GM12878 (cell line): ENCODE data around the gene BCL2. TPM values are rescaled to one million over a fixed set of nuclear protein-coding genes. Genes with fewer than 3 reads are reported as not detected.

Source experiments
- ATAC-seq: fragments of 200-7000 bp; cut with Tn5 transposase; 3 replicates; pipeline ENCODE4 v1.9.1; 2020; ENCODE audit warnings: mild to moderate bottlenecking, moderate library complexity
- BruUV-seq: library from RNA; stranded (reverse); fragments of 400-500 nt; replicated peaks from 2 replicates; lab custom pipeline; 2021; lab: Mats Ljungman, UMichigan
- CTCF ChIA-PET: fragments of 300-600 bp; sonication (Branson Sonifier 250); formaldehyde crosslinking; extraction: SDS; loops from one replicate; lab custom pipeline; 2021; ENCODE audit warnings: inconsistent platforms; lab: Yijun Ruan, JAX
- POLR2A ChIA-PET: fragments of 350-600 bp; formaldehyde crosslinking; extraction: SDS; loops from one replicate; lab custom pipeline; 2021; ENCODE audit warnings: inconsistent platforms; lab: Charles Lee
- RAD21 ChIA-PET: fragments of 300-600 bp; sonication (Branson Sonifier 250); formaldehyde crosslinking; loops from one replicate; lab custom pipeline; 2023; ENCODE audit warnings: antibody characterized with exemption; ENCODE audit not compliant: unreplicated experiment; lab: Charles Lee
- SMC1A ChIA-PET: fragments of 300-600 bp; sonication (Branson Sonifier 250); formaldehyde crosslinking; loops from one replicate; lab custom pipeline; 2023; ENCODE audit not compliant: unreplicated experiment, uncharacterized antibody; lab: Charles Lee
- DNase-seq: peaks from one replicate; pipeline ENCODE4 v3.0.0-alpha.2; 2011; ENCODE audit warnings: low read depth, low spot score
- FAIRE-seq: peaks from 3 replicates; lab custom pipeline; 2011; peaks lifted over from hg19 to GRCh38; lab: Jason Lieb, UNC
- H2AFZ ChIP-seq: 2 replicates; pipeline ENCODE4 v1.6.0; 2011; ENCODE audit warnings: low read depth, low read length, control low read depth; ENCODE audit not compliant: control insufficient read depth
- H3K27ac ChIP-seq: 2 replicates; pipeline ENCODE4 v1.5.1; 2011; ENCODE audit warnings: control low read depth; ENCODE audit not compliant: control insufficient read depth, insufficient read depth
- H3K27me3 ChIP-seq, 2 experiments: replicated peaks in 1 of 2; 2 replicates each; pipeline versions ENCODE4 v1.6.0 to v1.6.1; 2011; ENCODE audit warnings: low read length in 1 of 2; ENCODE audit not compliant: control insufficient read depth in 2 of 2, insufficient read depth in 2 of 2
- H3K36me3 ChIP-seq, 2 experiments: 2 replicates each; pipeline ENCODE4 v1.5.1; 2011; ENCODE audit warnings: low read length in 1 of 2; ENCODE audit not compliant: control insufficient read depth in 2 of 2, insufficient read depth in 2 of 2
- H3K4me1 ChIP-seq: 2 replicates; pipeline ENCODE4 v1.6.1; 2011; ENCODE audit warnings: mild to moderate bottlenecking, low read length, moderate library complexity, mixed read lengths; ENCODE audit not compliant: control insufficient read depth, insufficient read depth
- H3K4me2 ChIP-seq: 2 replicates; pipeline ENCODE4 v1.6.0; 2011; ENCODE audit warnings: control low read depth; ENCODE audit not compliant: control insufficient read depth, insufficient read depth
- H3K4me3 ChIP-seq: fragments of 200-600 bp; sonication (generic); 2 replicates; pipeline ENCODE4 v1.5.1; 2016
- H3K79me2 ChIP-seq: 2 replicates; pipeline ENCODE4 v1.6.0; 2011; ENCODE audit warnings: low read length; ENCODE audit not compliant: control insufficient read depth, insufficient read depth
- H3K9ac ChIP-seq: 2 replicates; pipeline ENCODE4 v1.8.0; 2011; ENCODE audit warnings: low read length, control low read depth, mixed read lengths; ENCODE audit not compliant: control insufficient read depth, insufficient read depth
- H3K9me3 ChIP-seq: replicated peaks from 3 replicates; pipeline ENCODE4 v1.5.1; 2011; ENCODE audit warnings: mild to moderate bottlenecking, low read length; ENCODE audit not compliant: control insufficient read depth, insufficient read depth
- H4K20me1 ChIP-seq: 2 replicates; pipeline ENCODE4 v1.6.0; 2011; ENCODE audit not compliant: control insufficient read depth, insufficient read depth
- EZH2 ChIP-seq: IDR thresholded peaks from 2 replicates; pipeline ENCODE4 v1.6.1; 2012; ENCODE audit warnings: low read depth, mild to moderate bottlenecking, control low read depth, inconsistent platforms, low read length, borderline replicate concordance; ENCODE audit not compliant: control insufficient read depth
- WGBS: methylation state at CpG from one replicate; pipeline ENCODE4 v1.1.6; 2016; ENCODE audit warnings: low lambda C conversion rate; ENCODE audit not compliant: insufficient replicate concordance, insufficient coverage; ENCODE audit errors: missing lambda C conversion rate; 5-methylcytosine and 5-hydroxymethylcytosine counted together
- in situ Hi-C: fragments of 300-500 bp; cut with MboI; formaldehyde crosslinking; loops from 9 replicates; pipeline ENCODE4 v1.14.3; 2018; ENCODE audit warnings: mixed read lengths
- intact Hi-C: fragments of 100-400 bp; cut with micrococcal nuclease; formaldehyde crosslinking; loops from one replicate; pipeline ENCODE4 v1.14.2; 2022; ENCODE audit not compliant: unreplicated experiment
- polyA plus RNA-seq, 11 experiments: library from polyadenylated mRNA; depleted of rRNA in 4 of 11; unstranded in 6 of 11; stranded (reverse) in 5 of 11; fragments of >200 nt; fragmentation: Nextera tagmentation in 4 of 11; fragmentation: Illumina TruSeq in 1 of 11; extraction: Ambion mirVana in 4 of 11; extraction: Trizol in 1 of 11; gene quantifications; 1 replicate in 1 of 11; 2 replicates in 10 of 11; pipeline versions ENCODE4 v1.2.1 to v1.2.3, GENCODE V29; 2011 to 2016; ENCODE audit warnings: inconsistent platforms in 2 of 11, missing spikeins in 2 of 11, low read depth in 1 of 11
- total RNA-seq, 4 experiments: library from RNA; depleted of rRNA in 3 of 4; stranded (reverse); fragments of >200 nt in 3 of 4; fragmentation: Illumina TruSeq in 1 of 4; extraction: Trizol in 1 of 4; gene quantifications; 2 replicates each; pipeline versions ENCODE4 v1.2.1 to v1.2.3, GENCODE V29; 2013 to 2021
- TF ChIP-seq, protein P1 (sequence below): fragments of 150-350 bp; IDR thresholded peaks from 2 replicates; pipeline ENCODE4 v1.6.1; 2016; ENCODE audit warnings: low read depth, low read length

Gene BCL2
- total and polyA plus RNA-seq, 10 of the 15 experiments (the other 5 are each of a cell fraction or from before 2014, with no cell fraction given), result 4.1 to 47.8 (median 19.3) TPM

DNA sequence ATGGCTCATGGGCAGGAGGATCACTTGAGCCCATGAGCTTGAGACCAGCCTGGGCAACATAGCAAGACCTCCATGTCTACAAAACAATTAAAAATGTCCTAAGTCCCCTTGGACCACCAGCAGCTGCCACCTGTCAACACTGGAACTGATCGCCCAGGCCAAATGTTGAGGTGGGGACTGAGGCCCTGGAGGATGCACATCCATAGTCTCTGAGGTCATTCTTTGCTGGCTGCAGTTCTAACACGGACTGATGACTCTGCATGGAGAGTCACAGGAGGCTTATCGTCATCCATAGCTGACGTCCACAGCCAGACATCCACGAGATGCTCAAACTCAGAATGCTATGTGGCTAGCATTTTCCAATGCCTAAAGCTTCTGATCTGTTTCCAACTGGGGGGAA is 151.3 kb downstream of the BCL2 start:
- 76% methylated on average over 5 of the region's 5 CpGs for WGBS
- ChIA-PET POLR2A (no interaction called here), CTCF (interaction anchor here (0.9 kb wide), 1 partner anchor 146 kb away, joined by 3 read pairs; no protein-coding TSS in a partner anchor), SMC1A (interaction anchor here (1.4 kb wide), 1 partner anchor 13 kb away, joined by 5 read pairs; no protein-coding TSS in a partner anchor), RAD21 (no interaction called here)
- Histone ChIP-seq H2AFZ (no peak overlapping the region), H3K27ac (no peak overlapping the region), H3K36me3 (peaks cover 0 to 5% of the 10 kb centered on the region in 2 experiments; a peak in 2 of 4 replicates), H3K27me3 (no peaks in the 10 kb centered on the region), H3K9me3 (no peaks in the 10 kb centered on the region; the same call in 2 of the 3 replicates), H3K4me3 (no peak overlapping the region), H3K9ac (no peak overlapping the region), H3K4me1 (peaks cover 13% of the 10 kb centered on the region), H3K79me2 (peaks cover 43% of the 10 kb centered on the region), H3K4me2 (no peak overlapping the region), H4K20me1 (no peaks in the 10 kb centered on the region)
- no TSS peak for BruUV-seq
- no peak for DNase-seq
- no peak for ATAC-seq
- in situ Hi-C loops (no loop called here), intact Hi-C loops (no loop called here)
- no peak for FAIRE-seq
- TF ChIP-seq, protein P1, sequence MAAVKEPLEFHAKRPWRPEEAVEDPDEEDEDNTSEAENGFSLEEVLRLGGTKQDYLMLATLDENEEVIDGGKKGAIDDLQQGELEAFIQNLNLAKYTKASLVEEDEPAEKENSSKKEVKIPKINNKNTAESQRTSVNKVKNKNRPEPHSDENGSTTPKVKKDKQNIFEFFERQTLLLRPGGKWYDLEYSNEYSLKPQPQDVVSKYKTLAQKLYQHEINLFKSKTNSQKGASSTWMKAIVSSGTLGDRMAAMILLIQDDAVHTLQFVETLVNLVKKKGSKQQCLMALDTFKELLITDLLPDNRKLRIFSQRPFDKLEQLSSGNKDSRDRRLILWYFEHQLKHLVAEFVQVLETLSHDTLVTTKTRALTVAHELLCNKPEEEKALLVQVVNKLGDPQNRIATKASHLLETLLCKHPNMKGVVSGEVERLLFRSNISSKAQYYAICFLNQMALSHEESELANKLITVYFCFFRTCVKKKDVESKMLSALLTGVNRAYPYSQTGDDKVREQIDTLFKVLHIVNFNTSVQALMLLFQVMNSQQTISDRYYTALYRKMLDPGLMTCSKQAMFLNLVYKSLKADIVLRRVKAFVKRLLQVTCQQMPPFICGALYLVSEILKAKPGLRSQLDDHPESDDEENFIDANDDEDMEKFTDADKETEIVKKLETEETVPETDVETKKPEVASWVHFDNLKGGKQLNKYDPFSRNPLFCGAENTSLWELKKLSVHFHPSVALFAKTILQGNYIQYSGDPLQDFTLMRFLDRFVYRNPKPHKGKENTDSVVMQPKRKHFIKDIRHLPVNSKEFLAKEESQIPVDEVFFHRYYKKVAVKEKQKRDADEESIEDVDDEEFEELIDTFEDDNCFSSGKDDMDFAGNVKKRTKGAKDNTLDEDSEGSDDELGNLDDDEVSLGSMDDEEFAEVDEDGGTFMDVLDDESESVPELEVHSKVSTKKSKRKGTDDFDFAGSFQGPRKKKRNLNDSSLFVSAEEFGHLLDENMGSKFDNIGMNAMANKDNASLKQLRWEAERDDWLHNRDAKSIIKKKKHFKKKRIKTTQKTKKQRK, result no peak
- TF ChIP-seq EZH2, result no peak
